HG03571 (cell line): ENCODE measurements around the gene MYO1E.

Experiments used
- ATAC-seq: cut with Tn5 transposase; IDR thresholded peaks from one replicate; pipeline ENCODE4 v1.9.1; 2021; ENCODE audit not compliant: unreplicated experiment

Gene MYO1E

DNA sequence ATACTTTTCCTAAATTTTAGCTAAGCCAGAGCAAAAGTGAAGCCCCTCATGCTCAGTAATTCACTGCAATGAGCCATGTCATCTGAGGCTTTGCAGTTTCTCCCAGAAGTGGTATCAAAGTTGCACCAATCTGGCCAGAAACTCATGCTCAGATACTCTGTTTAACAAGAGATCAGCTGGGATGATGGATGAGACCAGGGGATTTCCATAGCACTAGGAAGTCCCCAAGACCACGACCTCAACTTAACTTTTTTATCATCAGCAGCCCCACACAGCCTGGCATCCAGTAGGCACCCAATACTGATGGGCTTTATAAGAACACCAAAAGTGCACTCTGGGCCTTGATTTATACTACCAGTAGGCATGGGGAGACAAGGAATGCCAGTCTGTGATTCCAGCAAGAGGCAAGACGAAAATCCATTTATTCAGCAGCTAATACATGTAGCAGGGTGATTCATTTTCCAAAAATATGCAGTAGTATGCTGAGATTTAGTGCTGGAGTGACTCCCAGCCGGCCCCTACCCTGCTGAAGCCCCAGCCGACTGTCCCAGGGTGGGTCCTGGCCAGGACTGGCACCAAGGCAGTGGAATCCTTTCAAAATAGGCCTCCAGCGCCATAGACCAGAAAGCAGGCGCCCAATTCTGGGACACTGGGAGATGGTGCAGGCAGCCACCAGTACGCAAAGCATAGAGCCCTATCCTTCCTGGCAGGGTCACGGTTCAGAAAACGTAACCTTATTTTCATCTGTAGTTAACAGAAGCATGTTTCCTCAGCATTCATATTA, 166.6 kb downstream of the MYO1E start:
- no peak for ATAC-seq

DNA sequence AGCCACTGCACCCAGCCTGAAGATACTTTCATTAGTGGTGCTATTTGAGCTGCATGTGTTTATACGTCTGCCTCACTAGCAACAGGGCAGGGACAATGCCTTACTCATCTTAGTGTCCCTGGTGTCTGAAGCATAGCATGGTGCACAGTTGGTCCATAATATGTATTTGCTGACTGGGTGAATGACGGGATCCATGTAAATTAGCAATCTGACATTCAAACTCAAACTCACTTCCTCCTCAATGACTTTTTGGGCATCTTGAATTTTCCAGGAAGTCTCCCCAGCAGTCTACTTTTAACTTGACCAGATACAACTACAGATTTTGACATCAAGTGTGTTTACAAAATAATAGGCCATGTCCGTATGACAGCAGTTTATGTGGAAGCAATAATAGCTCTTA, 169.0 kb downstream of the MYO1E start:
- no peak for ATAC-seq

DNA sequence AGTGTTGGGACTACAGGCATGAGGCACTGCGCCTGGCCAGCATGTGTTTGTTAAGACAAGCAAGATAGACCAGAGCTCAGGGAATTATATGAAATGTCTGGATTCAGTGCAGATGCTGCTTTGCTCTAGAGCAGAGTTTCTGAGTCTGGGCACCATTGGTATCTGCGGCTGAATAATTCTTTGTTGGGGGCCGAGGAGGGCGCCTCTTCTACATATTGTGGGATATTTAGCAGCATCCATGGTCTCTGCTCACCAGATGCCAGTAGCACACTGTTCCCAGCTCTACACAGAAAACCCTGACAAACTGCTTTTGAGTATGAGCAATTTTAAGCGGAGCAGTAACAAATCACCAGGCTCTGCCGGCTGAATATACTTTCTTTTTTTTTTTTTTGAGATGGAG, 169.7 kb downstream of the MYO1E start:
- ATAC-seq: no peak

DNA sequence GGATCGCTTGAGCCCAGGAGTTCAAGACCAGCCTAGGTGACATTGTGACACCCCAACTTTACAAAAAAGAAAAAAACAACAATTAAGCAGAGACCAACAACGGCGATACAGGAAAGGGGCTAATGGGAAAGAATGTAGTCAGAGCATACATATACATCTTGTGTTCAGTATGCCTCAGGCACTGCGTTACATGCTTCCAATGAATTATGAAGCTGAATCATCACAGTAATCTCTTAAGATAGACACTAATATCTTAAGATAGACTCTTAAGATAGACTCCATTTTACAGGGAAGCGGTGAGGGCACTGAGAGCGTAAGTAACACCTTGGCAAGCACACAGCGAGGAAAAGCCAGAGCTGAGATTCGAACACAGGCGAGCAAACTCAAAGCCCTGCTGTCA, 172.1 kb downstream of the MYO1E start:
- no peak for ATAC-seq

DNA sequence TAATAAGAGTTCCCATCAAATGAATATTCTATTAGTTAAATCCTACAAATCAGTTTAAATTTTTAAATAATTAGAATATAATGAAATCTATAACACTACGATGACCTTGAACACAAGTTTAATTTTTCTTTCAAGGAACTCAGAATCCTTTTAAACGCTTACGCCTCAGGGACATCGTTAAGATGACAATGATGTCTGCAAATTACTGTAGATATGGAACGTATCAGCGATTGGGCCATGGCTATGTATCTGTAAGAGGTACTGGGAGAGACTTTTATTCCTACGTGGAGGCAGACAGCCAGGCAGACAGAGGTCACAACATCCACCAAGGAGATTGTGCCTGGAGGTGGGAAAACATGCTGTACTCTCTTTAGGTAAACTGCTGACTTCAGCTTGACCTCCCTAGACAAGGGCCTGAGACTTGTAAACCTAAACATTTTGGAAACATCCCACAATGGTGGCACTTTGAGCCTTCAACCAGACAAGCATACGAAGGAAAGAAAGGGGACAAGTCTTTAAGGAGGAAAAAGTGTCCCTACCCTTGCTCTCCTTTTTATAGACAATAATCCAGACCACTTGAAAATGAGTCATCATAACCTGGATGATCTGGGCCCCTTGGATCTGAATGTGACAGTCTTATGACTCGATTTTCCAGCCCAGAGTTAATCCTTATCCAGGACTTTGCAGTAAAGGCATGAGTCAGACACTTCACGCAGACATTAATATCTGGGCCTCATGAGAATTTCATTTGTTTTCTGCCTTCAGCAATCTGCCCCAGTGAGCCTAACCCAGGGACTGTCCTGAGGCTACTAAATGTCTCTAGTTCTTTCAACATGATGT, 172.8 kb downstream of the MYO1E start:
- no peak for ATAC-seq

DNA sequence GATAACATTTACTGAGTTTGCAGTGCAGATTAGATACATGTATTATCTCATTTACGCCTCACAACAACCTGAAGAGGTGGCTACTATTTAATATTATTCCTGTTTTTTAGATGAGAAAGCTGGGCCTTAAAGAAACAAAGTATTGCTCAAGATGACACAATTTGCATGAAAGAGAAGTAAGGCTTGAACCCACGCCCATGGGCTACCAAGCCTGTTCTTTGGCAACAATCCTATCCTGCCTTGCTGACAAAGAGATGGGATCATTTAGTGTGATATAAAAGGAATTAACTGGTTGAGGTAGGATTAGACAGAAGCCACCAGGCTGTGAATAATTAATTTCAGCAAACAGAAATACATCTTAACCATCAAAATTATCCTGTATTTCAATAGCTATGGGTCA, 175.2 kb downstream of the MYO1E start:
- ATAC-seq: no peak

DNA sequence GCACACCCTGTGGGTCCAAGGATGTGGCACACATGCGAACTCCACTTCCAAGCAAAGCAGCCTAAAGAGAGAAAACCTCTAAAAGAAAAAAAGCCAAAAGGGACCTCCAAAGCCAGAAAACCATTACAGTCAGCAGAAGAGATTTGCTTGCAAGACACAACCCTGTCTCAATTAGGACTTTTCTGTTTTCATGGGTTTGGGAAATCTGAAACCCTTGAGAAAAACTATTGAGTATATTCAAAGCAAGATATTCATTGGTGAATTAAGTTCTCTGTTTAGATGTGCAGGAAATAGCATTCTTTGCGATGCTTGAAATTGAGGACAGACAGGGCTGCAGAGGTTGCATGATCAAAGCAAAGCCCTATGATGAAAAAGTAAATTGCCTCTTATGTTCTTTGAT, 176.3 kb downstream of the MYO1E start:
- ATAC-seq: no peak

DNA sequence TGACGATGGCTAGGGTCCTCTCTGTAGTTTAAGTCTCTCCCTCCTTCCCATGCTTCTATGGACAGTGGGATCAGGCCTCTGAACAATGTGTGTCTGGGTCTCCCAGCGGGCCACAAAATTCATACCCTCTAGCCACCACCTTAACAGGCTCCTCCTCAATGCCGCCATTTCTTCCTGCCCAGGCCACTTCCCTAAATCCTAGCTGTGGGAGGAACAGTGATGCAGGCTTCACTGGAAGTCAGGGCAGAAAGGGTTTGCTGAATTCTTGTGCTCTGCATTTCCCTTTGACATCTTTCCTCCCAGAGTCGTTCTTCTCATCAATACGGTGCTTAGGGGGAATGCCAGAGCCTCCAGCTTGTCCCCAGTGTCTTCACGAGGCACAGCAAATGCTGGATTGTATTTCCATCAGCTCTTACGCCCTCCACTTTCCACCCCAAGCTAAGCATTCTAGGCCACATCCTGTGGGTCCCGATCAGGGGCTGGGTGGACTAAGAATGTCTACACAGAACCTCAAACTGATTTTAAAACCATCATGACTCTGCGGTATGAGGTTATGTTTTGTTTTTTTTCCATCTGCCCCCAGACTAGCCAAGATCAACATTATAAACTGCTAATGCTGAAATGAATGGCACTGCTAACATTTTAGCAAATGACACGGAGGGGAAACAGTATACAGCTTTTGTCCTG, 177.9 kb downstream of the MYO1E start:
- no peak for ATAC-seq

DNA sequence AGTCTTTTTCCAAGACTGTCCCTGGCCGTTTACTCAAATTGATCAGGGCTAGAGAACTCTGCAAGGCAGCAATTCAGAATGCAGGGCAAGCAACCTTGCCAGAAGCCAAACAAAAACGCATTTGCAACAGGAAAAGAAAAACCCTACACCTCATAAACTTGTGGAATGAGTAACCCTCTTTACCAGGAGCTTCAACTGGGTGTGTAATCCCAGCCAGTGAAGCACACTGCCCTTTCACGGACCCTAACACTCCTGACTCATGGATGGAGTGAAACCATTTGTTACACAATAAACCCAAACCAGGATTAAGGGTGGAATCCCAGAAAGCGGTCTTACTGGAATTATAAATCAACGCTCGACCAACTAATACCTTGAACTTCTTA, 180.8 kb downstream of the MYO1E start:
- no peak for ATAC-seq

DNA sequence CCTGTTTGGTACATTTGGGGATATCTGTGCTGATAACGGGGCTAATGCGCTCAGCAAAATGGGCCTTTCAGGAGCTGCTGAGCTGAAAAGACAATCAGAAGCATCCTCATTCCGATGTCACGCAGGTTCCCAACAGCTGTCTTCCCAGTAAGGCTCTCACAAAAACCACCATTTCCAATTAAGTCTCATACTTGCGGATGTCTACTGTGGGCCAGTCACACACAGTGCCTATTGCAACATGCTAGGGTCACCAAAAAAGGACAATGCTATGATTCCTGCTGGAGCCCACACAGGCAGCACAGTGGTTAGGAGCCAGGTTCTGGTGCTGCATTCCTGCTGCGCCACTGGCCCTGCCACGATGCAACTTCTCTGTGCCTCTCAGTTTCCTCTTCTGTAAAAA, 182.4 kb downstream of the MYO1E start:
- no peak for ATAC-seq

DNA sequence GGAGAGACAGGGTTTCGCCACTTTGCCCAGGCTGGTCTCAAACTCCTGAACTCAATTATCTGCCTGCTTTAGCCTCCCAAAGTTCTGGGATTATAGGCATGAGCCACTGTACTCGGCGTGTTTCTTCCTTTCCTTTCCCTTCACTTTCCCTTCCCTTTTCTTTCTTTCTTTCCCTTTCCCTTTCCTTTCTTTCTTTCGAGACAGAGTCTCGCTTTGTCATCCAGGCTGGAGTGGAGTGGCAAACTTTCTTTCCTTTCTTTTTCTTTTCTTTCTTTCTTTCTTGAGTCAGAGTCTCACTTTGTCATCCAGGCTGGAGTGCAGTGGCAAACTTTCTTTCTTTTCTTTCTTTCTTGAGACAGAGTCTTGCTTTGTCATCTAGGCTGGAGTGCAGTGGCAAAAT, 183.4 kb downstream of the MYO1E start:
- ATAC-seq: no peak

DNA sequence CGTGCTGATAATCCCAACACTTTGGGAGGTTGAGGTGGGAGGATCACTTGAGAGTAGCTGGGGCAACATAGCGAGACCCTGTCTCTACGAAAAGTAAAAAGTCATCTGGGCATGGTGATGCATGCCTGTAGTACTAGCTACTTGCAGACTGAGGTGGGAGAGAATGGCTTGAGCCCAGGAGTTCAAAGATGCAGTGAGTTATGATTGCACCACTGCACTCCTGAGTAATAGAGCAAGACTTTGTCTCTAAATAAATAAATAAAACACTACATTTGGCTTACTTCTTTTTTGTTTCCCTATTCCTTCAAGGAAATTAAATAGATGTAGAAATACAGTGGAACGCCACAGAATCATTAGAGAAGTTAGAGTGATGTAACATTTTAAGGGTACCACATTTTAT, 186.2 kb downstream of the MYO1E start:
- no peak for ATAC-seq

DNA sequence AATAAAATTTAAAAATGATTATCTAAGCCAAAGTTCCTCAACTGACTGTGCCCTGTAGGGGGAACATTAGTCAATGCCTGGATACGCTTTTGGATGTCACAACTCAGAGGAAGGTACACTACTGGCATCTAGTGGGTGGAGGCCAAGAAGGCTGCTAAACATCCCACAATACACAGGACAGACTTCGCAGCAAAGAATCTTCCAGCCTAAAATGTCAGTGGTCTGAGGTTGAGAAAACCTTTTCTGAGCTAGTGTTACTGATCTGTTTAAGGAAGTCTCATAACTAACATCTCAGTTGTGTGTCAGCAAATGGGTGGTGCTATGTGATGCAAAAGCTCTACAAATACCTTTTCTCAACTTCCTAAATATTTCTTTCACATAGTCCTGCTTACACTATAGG, 186.9 kb downstream of the MYO1E start:
- ATAC-seq: no peak

DNA sequence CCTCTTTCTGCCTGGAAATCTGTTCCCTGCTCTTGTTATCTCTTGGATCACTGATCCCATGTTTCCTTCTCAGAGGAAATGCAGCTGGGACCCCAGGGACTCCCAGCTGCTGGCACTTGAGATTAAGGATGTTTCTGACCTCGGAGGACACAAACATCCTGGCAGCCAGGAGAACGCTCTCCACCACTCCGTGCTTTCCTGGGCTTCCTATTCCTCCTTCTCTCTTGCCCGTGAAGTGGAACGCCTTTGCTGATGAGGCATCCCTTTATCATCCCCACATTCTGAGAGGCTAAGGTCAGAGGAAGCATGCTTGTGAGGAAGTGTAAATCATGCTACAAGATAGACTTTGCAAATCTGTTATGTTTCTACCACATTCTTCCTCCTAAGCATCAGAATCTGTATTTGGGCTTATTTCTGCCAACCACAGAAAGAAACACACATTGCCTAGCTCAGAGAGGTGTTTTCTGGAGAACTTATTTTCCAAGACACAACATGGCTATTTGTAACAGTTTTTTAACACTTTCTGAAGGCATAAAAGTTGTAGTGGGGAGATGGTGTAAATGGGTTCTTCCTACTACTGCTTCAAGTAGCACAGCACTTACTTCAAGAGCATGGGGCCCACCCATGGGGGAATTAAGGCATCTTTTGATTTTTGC, 191.6 kb downstream of the MYO1E start:
- ATAC-seq: no peak

DNA sequence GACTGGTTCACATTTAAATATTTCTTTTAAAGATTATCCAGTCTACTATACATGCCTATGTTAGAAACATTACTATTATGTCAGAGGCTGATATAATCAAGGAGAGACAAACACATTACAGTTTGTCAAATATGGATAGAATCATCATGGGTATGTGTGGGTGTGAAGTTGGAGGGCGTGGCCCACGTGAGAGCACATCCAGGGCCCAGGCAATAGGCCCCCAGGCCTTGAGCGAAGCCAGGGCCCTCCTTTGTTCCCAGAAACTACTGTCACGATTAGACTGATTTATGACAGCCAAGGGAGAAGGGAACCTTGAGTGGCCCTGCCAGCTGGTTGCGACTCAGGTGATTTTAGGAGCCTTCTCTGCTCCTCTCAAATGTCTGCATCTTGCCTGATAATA, 193.0 kb downstream of the MYO1E start:
- no peak for ATAC-seq

DNA sequence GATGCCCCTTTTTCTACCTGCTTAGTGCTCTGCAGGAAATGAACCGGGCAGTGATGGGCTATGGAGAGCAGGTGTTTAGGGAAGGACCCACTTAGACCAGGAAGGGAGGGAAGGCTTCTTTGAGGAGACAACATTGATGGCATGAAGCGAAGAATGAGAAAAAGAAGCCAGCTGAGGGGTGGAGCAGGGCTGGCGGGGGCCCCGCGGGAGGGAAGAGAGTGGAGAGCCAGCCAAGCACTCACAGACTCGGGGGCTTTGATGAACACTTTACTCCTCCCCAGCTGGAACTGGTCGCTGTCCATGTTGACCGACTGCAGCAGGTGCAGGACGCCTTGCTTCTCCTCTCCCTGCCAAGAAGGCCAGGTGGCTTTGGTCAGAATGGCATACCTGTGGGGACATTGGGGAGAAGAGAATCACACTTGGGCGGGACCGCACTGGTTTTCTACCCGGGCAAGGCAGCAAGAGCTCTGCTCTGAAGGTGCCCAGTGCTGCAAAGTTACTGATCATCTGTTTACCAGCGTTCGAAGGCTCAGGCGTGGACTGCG, 194.4 kb downstream of the MYO1E start:
- ATAC-seq: no peak

DNA sequence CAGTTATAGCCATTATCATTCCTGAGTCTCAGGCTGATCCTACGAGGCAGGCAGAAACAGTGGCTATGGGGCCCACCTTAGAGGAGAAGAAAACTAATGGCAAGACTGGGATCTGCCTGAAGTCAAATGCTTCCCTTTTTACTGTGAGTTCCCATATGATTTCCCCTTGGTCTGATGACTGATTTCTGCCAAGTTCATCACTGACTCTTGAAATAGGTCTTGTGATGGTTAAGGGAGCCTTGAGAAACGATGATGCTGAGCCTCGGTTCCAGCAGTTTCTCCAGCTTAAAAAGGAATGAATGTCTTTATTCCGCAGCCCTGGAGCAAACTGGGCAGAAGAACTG, 195.4 kb downstream of the MYO1E start:
- no peak for ATAC-seq

DNA sequence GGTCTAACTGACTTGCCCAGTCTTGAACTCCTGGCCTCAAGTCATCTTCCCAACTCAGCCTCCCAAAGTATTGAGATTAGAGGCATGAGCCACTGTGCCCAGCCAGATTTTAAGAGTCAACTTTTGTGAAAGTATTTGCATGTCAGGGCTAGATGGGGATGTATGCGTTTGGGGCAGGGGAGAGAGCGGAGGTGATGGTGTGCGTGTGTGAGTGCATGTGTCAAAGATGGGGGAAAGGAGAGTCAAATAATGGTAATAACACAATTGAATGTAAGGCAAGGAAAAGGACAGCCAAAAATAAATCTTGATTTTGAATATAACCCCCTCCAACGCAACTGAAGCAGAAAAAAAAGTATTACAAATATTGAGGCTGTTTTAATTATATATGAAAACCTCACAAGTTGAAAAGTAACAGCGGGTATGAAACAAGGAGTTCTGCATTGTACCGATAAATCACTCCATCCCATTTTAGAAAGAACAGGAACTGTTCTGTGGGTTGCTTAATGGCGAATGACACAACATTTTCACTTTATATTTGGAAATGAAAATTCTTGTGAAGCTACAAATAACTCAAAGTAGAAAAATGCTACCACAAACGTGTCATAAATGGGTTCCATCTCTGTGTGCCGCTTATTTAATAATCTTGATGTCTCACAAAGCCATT, 195.9 kb downstream of the MYO1E start:
- ATAC-seq: no peak

DNA sequence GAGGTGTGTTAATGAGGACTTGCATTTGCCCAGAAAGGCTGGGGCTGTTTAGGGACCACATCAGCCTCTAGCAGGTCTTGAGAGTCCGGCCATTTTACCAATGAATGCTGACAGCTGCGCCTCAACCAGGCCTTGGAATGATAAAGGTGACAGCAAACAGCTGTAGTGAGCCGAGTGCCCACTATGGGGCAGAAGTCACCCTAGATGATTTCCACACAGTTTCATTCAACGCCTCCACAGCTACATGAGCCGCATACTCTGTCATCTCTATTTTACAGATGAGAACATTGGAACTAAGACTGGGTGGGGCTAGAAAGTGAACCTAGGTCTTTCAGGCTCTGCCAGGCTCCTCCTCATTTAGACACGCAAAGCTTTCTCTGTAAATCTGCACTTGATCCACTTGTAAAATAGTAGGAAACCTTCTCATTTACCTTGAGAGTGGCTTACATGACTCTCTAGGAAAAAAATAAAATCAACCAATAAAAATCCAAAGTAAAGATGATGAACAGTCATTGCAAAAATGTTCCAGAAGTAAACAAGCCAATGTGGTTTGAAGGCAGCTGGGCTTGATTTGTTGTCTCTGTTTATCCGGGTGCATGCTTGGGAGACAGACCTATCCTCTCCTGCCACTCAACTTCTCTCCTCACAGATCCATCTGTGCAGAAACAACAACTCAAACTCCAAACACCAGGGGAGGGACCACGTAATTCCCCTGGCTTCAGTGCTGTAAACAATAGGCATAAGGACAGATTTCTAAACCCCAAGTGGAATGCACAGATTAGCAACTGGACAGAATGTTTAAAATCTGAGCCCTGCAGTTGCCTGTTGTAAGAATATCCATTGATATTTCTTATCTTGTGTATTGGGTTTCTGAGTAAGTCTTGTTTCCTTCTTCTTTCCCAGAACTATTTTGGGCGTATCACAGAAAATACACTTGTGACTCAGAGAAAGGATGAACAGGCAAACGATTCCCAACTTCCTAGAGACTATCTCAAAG, 197.5 kb downstream of the MYO1E start:
- ATAC-seq: no peak
